ENCODE data around the gene NLRP9.

The NLRP9 gene

DNA sequence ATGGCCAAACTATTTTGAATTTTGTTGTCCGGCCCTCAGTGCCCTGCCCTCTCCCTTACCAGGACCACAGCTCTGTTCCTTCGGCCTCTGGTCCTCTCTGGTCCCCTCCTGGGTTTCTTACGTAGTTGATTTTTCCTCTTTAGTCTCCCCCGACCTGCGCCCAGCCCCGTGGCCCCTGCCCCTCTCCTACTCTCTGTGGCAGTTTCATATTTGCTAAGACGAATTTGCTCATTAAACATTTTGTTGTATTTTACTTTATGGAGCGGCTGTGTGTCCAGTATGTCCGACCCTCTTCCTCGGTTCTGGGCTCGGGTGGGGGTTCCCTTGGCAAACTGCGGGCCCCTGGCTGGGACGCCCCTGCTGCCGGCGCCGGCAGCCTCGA lies 63.8 kb downstream of the NLRP9 start:
- TF ChIP-seq TAF1 (IDR thresholded peaks at IDR 0.05; ENCODE audit: borderline replicate concordance, insufficient read depth, low read length) (no peak), SIN3A (IDR thresholded peaks at IDR 0.05; ENCODE audit: borderline replicate concordance, insufficient read depth, low read length) (no peak), REST (IDR thresholded peaks at IDR 0.05; ENCODE audit: insufficient read depth in 1 of 2, low read depth in 2 of 2, low read length in 2 of 2) (no peak), FOXP2 (optimal IDR thresholded peaks at IDR 0.05; ENCODE audit: borderline replicate concordance, extremely low read depth, extremely low read length, insufficient read depth) (no peak), POLR2AphosphoS5 (IDR thresholded peaks at IDR 0.05; ENCODE audit: low read depth, low read length) (no peak)

DNA sequence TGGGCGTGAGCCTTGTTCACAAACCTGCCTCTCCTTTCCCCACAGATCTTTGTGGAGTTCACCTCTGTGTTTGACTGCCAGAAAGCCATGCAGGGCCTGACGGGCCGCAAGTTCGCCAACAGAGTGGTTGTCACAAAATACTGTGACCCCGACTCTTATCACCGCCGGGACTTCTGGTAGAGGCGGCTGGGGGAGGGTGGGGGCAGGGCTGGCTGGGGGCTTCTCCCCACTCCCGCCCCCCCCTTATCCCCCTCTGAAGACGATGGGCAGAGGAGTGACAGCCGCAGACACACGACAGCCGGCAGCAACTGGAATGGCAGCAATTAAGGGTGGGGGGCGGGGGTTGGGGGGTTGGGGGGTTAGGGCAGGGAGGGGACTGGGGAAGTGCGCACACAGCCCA lies 64.3 kb downstream of the NLRP9 start:
- TF ChIP-seq FOXP2 (optimal IDR thresholded peaks at IDR 0.05; ENCODE audit: borderline replicate concordance, extremely low read depth, extremely low read length, insufficient read depth), result no peak
- TF ChIP-seq POLR2AphosphoS5 (IDR thresholded peaks at IDR 0.05; ENCODE audit: low read depth, low read length), result no peak
- no peak for TF ChIP-seq SIN3A (IDR thresholded peaks at IDR 0.05; ENCODE audit: borderline replicate concordance, insufficient read depth, low read length)
- no peak for TF ChIP-seq TAF1 (IDR thresholded peaks at IDR 0.05; ENCODE audit: borderline replicate concordance, insufficient read depth, low read length)
- no peak for TF ChIP-seq REST (IDR thresholded peaks at IDR 0.05; ENCODE audit: insufficient read depth in 1 of 2, low read depth in 2 of 2, low read length in 2 of 2)

DNA sequence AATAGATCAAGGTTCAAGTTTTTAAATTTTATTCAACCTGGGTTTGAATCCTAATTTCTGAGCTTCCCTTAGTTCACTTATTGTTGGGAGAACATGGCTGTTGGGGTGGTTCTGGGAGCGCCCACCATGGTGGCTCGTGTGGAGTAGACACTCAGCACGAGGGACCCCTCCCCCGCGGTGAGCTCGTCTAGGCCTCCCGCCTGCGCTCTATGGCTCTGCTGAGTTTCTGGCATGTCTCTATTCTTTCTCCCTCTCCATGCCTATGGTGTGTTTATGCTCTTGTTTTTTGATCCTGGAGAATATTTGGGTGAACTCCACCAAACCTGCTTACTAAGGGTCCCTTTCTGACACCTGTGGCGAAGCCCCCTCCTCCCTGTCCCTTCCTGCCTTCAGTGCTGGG lies 64.7 kb downstream of the NLRP9 start:
- TF ChIP-seq REST (IDR thresholded peaks at IDR 0.05; ENCODE audit: insufficient read depth in 1 of 2, low read depth in 2 of 2, low read length in 2 of 2), result no peak
- TF ChIP-seq FOXP2 (optimal IDR thresholded peaks at IDR 0.05; ENCODE audit: borderline replicate concordance, extremely low read depth, extremely low read length, insufficient read depth), result no peak
- TF ChIP-seq SIN3A (IDR thresholded peaks at IDR 0.05; ENCODE audit: borderline replicate concordance, insufficient read depth, low read length), result no peak
- TF ChIP-seq POLR2AphosphoS5 (IDR thresholded peaks at IDR 0.05; ENCODE audit: low read depth, low read length), result no peak
- TF ChIP-seq TAF1 (IDR thresholded peaks at IDR 0.05; ENCODE audit: borderline replicate concordance, insufficient read depth, low read length), result no peak

DNA sequence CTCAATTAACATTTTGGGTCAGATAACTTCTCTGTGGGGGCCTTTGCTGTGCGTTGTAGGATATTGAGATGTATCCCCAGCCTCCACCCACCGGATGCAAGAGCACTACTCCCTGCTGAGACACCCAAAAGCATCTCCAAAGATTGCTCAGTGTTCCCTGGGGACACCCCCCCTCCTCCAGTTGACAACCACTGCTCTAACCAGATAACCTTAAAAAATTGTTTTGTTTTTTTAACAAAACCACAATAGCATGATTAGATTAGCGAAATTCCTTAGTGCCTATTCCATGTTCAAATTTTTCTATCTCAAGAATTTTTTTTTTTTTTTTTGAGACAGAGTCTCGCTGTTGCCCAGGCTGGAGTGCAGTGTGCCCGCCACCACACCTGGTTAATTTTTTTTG lies 65.8 kb downstream of the NLRP9 start:
- TF ChIP-seq SIN3A (IDR thresholded peaks at IDR 0.05; ENCODE audit: borderline replicate concordance, insufficient read depth, low read length) (no peak), POLR2AphosphoS5 (IDR thresholded peaks at IDR 0.05; ENCODE audit: low read depth, low read length) (no peak), TAF1 (IDR thresholded peaks at IDR 0.05; ENCODE audit: borderline replicate concordance, insufficient read depth, low read length) (no peak), FOXP2 (optimal IDR thresholded peaks at IDR 0.05; ENCODE audit: borderline replicate concordance, extremely low read depth, extremely low read length, insufficient read depth) (no peak), REST (IDR thresholded peaks at IDR 0.05; ENCODE audit: insufficient read depth in 1 of 2, low read depth in 2 of 2, low read length in 2 of 2) (no peak)

DNA sequence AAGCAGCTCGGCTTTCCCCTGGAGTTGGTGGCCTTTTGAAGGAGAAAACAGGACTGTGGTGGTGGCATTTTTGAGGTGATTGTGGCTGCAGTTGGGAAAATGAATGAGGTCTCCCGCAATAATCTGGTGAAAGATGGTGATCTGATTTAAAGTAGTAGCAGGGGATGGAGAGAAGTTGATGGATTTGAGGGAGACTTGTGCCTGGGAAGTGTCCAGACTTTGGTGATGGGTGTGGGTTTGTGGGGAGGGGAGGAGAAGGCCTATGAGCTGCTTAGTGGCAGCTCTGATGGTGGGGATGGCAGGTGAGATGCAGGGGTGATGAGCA lies 67.2 kb downstream of the NLRP9 start:
- no peak for TF ChIP-seq POLR2AphosphoS5 (IDR thresholded peaks at IDR 0.05; ENCODE audit: low read depth, low read length)
- no peak for TF ChIP-seq FOXP2 (optimal IDR thresholded peaks at IDR 0.05; ENCODE audit: borderline replicate concordance, extremely low read depth, extremely low read length, insufficient read depth)
- no peak for TF ChIP-seq SIN3A (IDR thresholded peaks at IDR 0.05; ENCODE audit: borderline replicate concordance, insufficient read depth, low read length)
- TF ChIP-seq REST (IDR thresholded peaks at IDR 0.05; ENCODE audit: insufficient read depth in 1 of 2, low read depth in 2 of 2, low read length in 2 of 2), result no peak
- TF ChIP-seq TAF1 (IDR thresholded peaks at IDR 0.05; ENCODE audit: borderline replicate concordance, insufficient read depth, low read length), result no peak
